Subcutaneous adipose tissue (tissue), 4 donors: ENCODE measurements around the gene CD99L2. TPM values are rescaled to one million over a fixed set of nuclear protein-coding genes. Genes with fewer than 3 reads are reported as not detected.

ENCODE experiments used
- CTCF ChIP-seq: fragments of 450-650 bp; IDR thresholded peaks from one replicate; pipeline ENCODE4 v1.5.1; 2016; ENCODE audit warnings: low read depth, mild to moderate bottlenecking, control low read depth, antibody characterized with exemption, moderate library complexity
- total RNA-seq, 4 donors: library from RNA; depleted of rRNA; stranded (reverse); fragments of >200 nt; gene quantifications; one replicate each; pipeline ENCODE4 v1.1.0, GENCODE V29; 2016

The CD99L2 gene
- total RNA-seq, 4 donors from 2014 or later = 38.6 to 88.1 (median 72.9) TPM

GRCh38 chrX:150842198-150842685 lies 56.2 kb downstream of the CD99L2 start:
- no peak for TF ChIP-seq CTCF

- no peak for TF ChIP-seq CTCF
Measured at GRCh38 chrX:150841456-150842197, 56.8 kb downstream of the CD99L2 start.

- no peak for TF ChIP-seq CTCF
Measured at GRCh38 chrX:150837845-150838244, 60.6 kb downstream of the CD99L2 start.

- TF ChIP-seq CTCF = no peak
Measured at GRCh38 chrX:150834695-150835094, 63.8 kb downstream of the CD99L2 start.

- TF ChIP-seq CTCF = no peak
Measured at GRCh38 chrX:150833454-150834056, 64.9 kb downstream of the CD99L2 start.

- TF ChIP-seq CTCF = no peak
Measured at GRCh38 chrX:150831863-150832262, 66.6 kb downstream of the CD99L2 start.

- no peak for TF ChIP-seq CTCF
Measured at GRCh38 chrX:150828785-150829184, 69.7 kb downstream of the CD99L2 start.
